ENCODE data around the gene ZNF18. TPM values are rescaled to one million over a fixed set of nuclear protein-coding genes. Genes with fewer than 3 reads are reported as not detected.

Gene ZNF18
- total and polyA plus RNA-seq, 2 donors (not counting 3 experiments of a cell fraction or from before 2014, with no cell fraction given), result 2.3 to 5.8 TPM

DNA sequence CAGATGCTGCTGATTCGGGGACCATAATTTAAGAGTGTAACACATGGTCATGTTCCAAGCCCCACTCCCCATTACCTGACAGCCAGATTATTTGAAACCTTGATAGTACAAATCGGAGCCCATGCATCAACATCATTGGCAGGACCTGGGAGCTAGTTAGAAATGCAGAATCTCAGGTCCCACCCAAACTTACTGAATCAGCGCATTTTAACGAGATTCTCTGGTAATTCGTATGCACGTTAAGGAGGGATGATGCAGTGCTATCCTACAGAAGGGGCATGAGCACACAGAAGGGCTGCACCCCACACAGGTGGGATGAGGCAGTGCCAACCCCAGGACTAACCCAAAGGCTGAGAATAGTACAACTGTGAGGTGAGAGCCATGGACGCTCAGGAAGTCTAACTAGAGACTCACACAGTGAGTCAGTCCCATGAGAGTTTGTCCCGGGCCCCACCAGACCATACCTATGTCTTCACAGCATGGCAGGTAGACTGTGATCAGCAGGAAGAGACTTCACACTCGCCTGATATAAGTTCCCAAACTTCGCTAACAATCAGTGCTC lies 64.9 kb downstream of the ZNF18 start:
- no peaks in the 10 kb centered on the region for H3K27me3 ChIP-seq (ENCODE audit: control insufficient read depth in 2 of 2, insufficient read depth in 2 of 2, low read length in 2 of 2)
- dilution Hi-C loops (cut with MboI; ENCODE audit: extremely low pct_ligation_motif_present, low sequenced_read_pairs), result no loop called here
- no peaks in the 10 kb centered on the region for H3K79me2 ChIP-seq (ENCODE audit: control insufficient read depth, insufficient read depth, low read length)
- no peaks in the 10 kb centered on the region for H3K9me1 ChIP-seq (replicated peaks; ENCODE audit: control insufficient read depth, extremely low read depth, insufficient read depth, low read length)
- DNase-seq (ENCODE audit: low read depth, low spot score) (no peak), FAIRE-seq (no peak)
- no peak overlapping the region for H3K27ac ChIP-seq (ENCODE audit: insufficient read depth, low read depth, low read length)
- H4K20me1 ChIP-seq (replicated peaks; ENCODE audit: control insufficient read depth, extremely low read depth, insufficient read depth, low read length), result no peaks in the 10 kb centered on the region
- no peak overlapping the region for H3K9ac ChIP-seq (replicated peaks; ENCODE audit: extremely low read depth, insufficient read depth, low read length)
- no peak for TF ChIP-seq EZH2 (IDR thresholded peaks at IDR 0.05; ENCODE audit: borderline replicate concordance, low read depth, low read length, severe bottlenecking)
- TF ChIP-seq POLR2AphosphoS5 (IDR thresholded peaks at IDR 0.05; ENCODE audit: insufficient read depth, low read depth, low read length), result no peak
- no peak for TF ChIP-seq MYC (IDR thresholded peaks at IDR 0.05; ENCODE audit: low read depth, low read length)
- no peak for TF ChIP-seq JUN (IDR thresholded peaks at IDR 0.05; ENCODE audit: borderline replicate concordance, insufficient read depth, insufficient read length, low read depth)
- TF ChIP-seq, protein P1, sequence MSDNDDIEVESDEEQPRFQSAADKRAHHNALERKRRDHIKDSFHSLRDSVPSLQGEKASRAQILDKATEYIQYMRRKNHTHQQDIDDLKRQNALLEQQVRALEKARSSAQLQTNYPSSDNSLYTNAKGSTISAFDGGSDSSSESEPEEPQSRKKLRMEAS (IDR thresholded peaks at IDR 0.05; ENCODE audit: insufficient read depth, insufficient read length), result no peak
- TF ChIP-seq GATA2 (IDR thresholded peaks at IDR 0.05; ENCODE audit: insufficient read depth, insufficient read length, low read depth, low read length), result no peak
- no peak for TF ChIP-seq POLR2A (IDR thresholded peaks at IDR 0.05; ENCODE audit: low read depth, low read length)
- TF ChIP-seq FOS (IDR thresholded peaks at IDR 0.05; ENCODE audit: borderline replicate concordance, insufficient read depth, low read length), result no peak
- TF ChIP-seq, protein P2, sequence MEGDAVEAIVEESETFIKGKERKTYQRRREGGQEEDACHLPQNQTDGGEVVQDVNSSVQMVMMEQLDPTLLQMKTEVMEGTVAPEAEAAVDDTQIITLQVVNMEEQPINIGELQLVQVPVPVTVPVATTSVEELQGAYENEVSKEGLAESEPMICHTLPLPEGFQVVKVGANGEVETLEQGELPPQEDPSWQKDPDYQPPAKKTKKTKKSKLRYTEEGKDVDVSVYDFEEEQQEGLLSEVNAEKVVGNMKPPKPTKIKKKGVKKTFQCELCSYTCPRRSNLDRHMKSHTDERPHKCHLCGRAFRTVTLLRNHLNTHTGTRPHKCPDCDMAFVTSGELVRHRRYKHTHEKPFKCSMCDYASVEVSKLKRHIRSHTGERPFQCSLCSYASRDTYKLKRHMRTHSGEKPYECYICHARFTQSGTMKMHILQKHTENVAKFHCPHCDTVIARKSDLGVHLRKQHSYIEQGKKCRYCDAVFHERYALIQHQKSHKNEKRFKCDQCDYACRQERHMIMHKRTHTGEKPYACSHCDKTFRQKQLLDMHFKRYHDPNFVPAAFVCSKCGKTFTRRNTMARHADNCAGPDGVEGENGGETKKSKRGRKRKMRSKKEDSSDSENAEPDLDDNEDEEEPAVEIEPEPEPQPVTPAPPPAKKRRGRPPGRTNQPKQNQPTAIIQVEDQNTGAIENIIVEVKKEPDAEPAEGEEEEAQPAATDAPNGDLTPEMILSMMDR (IDR thresholded peaks at IDR 0.05; ENCODE audit: extremely low read depth in 1 of 2, insufficient read depth in 1 of 2, low read depth in 1 of 2, low read length in 2 of 2), result no peak
- ChIA-PET POLR2A (no interaction called here), CTCF (no interaction called here)
- H2AFZ ChIP-seq (ENCODE audit: low read depth, low read length), result no peak overlapping the region
- intact Hi-C loops (cut with micrococcal nuclease), result no loop called here
- no peak overlapping the region for H3K4me3 ChIP-seq (replicated peaks in 1 of 3; ENCODE audit: insufficient read depth in 1 of 3, low read depth in 1 of 3, low read length in 3 of 3)
- H3K9me3 ChIP-seq (replicated peaks; ENCODE audit: control insufficient read depth, insufficient read depth, low read length), result no peaks in the 10 kb centered on the region
- H3K4me1 ChIP-seq (ENCODE audit: control insufficient read depth, extremely low read depth, insufficient read depth, low read length), result no peaks in the 10 kb centered on the region
- BruUV-seq (replicated peaks), result no TSS peak
- no peak overlapping the region for H3K4me2 ChIP-seq (ENCODE audit: insufficient read depth, low read length)
- H3K36me3 ChIP-seq (ENCODE audit: control insufficient read depth in 2 of 2, extremely low read depth in 1 of 2, insufficient read depth in 2 of 2, low read length in 2 of 2), result no peaks in the 10 kb centered on the region
